HPDE6-E6E7 (cell line): Measurements from ENCODE around the gene JMJD8.

Source experiments
- DNase-seq: peaks from one replicate; pipeline ENCODE4 v3.0.0; 2011; ENCODE audit warnings: missing footprints; ENCODE audit errors: extremely low spot score

Gene JMJD8

GRCh38 chr16:660132-660458 is 24.0 kb downstream of the JMJD8 start:
- no peak for DNase-seq

- DNase-seq: no peak
Measured at GRCh38 chr16:659618-660017, 24.5 kb downstream of the JMJD8 start.

GRCh38 chr16:658679-659571 is 25.2 kb downstream of the JMJD8 start:
- no peak for DNase-seq

GRCh38 chr16:657487-657886 is 26.6 kb downstream of the JMJD8 start:
- DNase-seq: no peak

- DNase-seq: no peak
Measured at GRCh38 chr16:654034-654433, 30.1 kb downstream of the JMJD8 start.

- no peak for DNase-seq
Measured at GRCh38 chr16:652454-653305, 31.5 kb downstream of the JMJD8 start.

- DNase-seq: no peak
Measured at GRCh38 chr16:651844-652243, 32.3 kb downstream of the JMJD8 start.

GRCh38 chr16:649631-650030 is 34.5 kb downstream of the JMJD8 start:
- DNase-seq: no peak

- DNase-seq: peak; percentile 90
Measured at GRCh38 chr16:648781-649589, 35.1 kb downstream of the JMJD8 start, which contains the start of gene WDR90. Gene WDR90, plus strand, starts transcription at chr16:649365. Its CDS starts 52 bp downstream, at chr16:649417.

GRCh38 chr16:648071-648780 is 35.9 kb downstream of the JMJD8 start:
- DNase-seq: peak; percentile 56

- DNase-seq: no peak
Measured at GRCh38 chr16:647173-647902, 36.8 kb downstream of the JMJD8 start.

GRCh38 chr16:646679-647172 is 37.4 kb downstream of the JMJD8 start:
- no peak for DNase-seq

GRCh38 chr16:645852-646678 is 38.1 kb downstream of the JMJD8 start:
- no peak for DNase-seq

GRCh38 chr16:644556-644955 is 39.6 kb downstream of the JMJD8 start:
- no peak for DNase-seq

GRCh38 chr16:643050-643368 is 41.1 kb downstream of the JMJD8 start:
- no peak for DNase-seq

GRCh38 chr16:642189-643049 is 41.7 kb downstream of the JMJD8 start:
- DNase-seq: no peak

GRCh38 chr16:641326-642188 is 42.6 kb downstream of the JMJD8 start, which contains the start of gene MCRIP2:
Gene MCRIP2, plus strand, starts transcription at chr16:641828. Its CDS starts 164 bp downstream, at chr16:641992.
- peak; percentile 52 for DNase-seq

- DNase-seq: no peak
Measured at GRCh38 chr16:640614-641013, 43.5 kb downstream of the JMJD8 start.
